GM19438 (cell line): ENCODE measurements around the gene GIGYF2.
A peak's percentile ranks its signal among the peaks of the same experiment; 100 is the strongest.

Source experiments
- ATAC-seq: cut with Tn5 transposase; IDR thresholded peaks from one replicate; pipeline ENCODE4 v1.9.1; 2021; ENCODE audit warnings: low read depth; ENCODE audit not compliant: unreplicated experiment

Gene GIGYF2

GRCh38 chr2:232748038-232748437 is 50.9 kb downstream of the GIGYF2 start:
- ATAC-seq = no peak

GRCh38 chr2:232749331-232749730 is 52.2 kb downstream of the GIGYF2 start:
- ATAC-seq = no peak

- no peak for ATAC-seq
Measured at GRCh38 chr2:232750135-232750671, 53.1 kb downstream of the GIGYF2 start.

- ATAC-seq = no peak
Measured at GRCh38 chr2:232757905-232758304, 60.8 kb downstream of the GIGYF2 start.

- ATAC-seq = no peak
Measured at GRCh38 chr2:232761301-232761907, 64.3 kb downstream of the GIGYF2 start.

GRCh38 chr2:232767866-232768265 is 70.7 kb downstream of the GIGYF2 start:
- no peak for ATAC-seq

- ATAC-seq = no peak
Measured at GRCh38 chr2:232770207-232770606, 73.1 kb downstream of the GIGYF2 start.

GRCh38 chr2:232771870-232772269 is 74.7 kb downstream of the GIGYF2 start:
- no peak for ATAC-seq

GRCh38 chr2:232772531-232772930 is 75.4 kb downstream of the GIGYF2 start:
- peak; percentile 61 for ATAC-seq

GRCh38 chr2:232773815-232774214 is 76.7 kb downstream of the GIGYF2 start:
- ATAC-seq = no peak

- ATAC-seq = no peak
Measured at GRCh38 chr2:232776435-232776834, 79.3 kb downstream of the GIGYF2 start, which contains the start of gene KCNJ13. TSS of gene KCNJ13 (minus strand) at chr2:232776565. CDS start at chr2:232771362, 5,203 bp downstream.

GRCh38 chr2:232777276-232777675 is 80.1 kb downstream of the GIGYF2 start:
- no peak for ATAC-seq

GRCh38 chr2:232779465-232779864 is 82.3 kb downstream of the GIGYF2 start:
- ATAC-seq = no peak

GRCh38 chr2:232779934-232780333 is 82.8 kb downstream of the GIGYF2 start:
- ATAC-seq = no peak

- peak; percentile 87 for ATAC-seq
Measured at GRCh38 chr2:232781765-232782164, 84.6 kb downstream of the GIGYF2 start.

- no peak for ATAC-seq
Measured at GRCh38 chr2:232783278-232783677, 86.1 kb downstream of the GIGYF2 start.

- no peak for ATAC-seq
Measured at GRCh38 chr2:232787806-232788205, 90.7 kb downstream of the GIGYF2 start.

GRCh38 chr2:232789082-232789481 is 92.0 kb downstream of the GIGYF2 start:
- ATAC-seq = no peak

- ATAC-seq = no peak
Measured at GRCh38 chr2:232791518-232791917, 94.4 kb downstream of the GIGYF2 start.

- ATAC-seq = no peak
Measured at GRCh38 chr2:232793271-232793670, 96.1 kb downstream of the GIGYF2 start.

GRCh38 chr2:232794981-232795380 is 97.8 kb downstream of the GIGYF2 start:
- ATAC-seq = no peak

- ATAC-seq = no peak
Measured at GRCh38 chr2:232795920-232796319, 98.8 kb downstream of the GIGYF2 start.

- no peak for ATAC-seq
Measured at GRCh38 chr2:232798187-232798586, 101.1 kb downstream of the GIGYF2 start.
